Measurements from ENCODE around the gene ABL1.

Gene ABL1

DNA sequence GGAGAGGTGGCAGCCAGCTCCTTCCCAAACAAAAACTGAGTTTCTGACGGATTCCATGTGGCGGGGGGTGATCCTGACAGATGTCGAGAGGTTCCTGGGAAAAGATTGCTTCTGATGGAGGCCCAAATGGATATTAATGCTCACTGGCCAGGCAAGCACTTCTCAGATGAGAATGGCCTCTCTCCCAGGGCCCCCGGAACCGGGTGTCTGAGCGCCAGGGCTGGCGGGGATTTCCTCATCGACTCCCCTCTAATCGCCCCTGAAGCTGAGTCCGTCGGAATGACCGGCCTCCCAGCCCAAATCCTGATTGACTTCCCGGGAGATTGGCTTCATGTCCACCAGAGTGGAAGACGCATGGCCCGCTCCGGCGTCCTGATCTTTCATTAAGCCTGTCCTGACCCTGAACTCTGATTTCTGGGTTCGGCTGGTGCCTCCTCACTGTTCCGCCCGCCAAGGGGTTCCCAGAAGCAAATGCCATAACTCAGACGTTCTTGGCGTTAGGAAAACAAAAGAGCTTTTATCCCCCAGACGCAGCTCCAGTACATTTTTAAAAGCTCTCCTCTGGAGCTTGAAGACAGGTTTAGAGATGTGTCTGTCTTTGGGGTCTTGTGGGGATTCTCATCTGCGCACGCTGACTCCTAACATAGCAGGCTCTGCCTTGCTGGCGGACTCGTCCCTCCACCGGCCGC is 86.4 kb downstream of the ABL1 start:
- DNase-seq, result no peak

DNA sequence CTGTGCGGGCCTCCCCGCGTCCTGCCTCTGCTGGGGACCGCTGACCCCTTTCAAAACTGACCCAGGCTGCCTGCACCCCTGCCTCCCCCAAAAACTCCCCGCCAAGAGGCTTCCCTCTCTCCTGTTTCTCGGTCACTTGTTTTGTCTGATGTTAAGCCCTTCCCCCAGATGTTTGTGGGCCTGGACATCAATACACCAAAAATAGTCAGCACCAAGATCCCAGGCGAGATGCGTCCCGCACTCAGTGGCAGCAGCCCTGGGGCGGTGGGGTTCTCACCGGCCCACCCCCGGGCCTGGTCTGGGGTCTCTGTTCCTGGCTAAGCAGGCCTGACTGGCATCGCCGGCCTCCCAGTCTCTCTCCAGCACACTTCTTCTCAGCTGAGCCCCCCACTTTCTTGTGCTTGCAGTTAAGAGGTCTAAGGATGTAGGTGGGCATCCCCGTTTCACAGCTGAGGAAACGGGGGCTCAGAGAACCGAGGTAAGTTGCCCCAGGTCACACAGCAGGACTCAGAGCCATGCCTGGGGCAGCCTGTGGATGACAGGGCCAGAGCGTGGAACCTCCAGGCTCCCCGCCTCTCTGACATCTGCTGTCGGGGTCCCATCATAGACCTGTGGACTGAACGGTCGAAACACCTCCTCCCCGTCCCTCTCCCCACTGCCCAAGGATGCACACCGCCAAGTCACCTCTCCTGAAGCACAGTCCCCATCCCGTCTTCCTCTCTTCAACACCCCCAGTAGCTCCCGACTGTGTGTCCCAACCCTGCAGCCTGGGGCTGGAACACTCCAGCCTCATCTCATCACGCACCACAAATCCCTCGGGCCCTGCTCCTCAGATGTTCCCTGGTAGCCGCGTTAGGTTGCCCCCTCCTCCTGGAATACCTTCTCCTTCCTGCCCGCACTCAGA is 87.2 kb downstream of the ABL1 start:
- no peak for DNase-seq

DNA sequence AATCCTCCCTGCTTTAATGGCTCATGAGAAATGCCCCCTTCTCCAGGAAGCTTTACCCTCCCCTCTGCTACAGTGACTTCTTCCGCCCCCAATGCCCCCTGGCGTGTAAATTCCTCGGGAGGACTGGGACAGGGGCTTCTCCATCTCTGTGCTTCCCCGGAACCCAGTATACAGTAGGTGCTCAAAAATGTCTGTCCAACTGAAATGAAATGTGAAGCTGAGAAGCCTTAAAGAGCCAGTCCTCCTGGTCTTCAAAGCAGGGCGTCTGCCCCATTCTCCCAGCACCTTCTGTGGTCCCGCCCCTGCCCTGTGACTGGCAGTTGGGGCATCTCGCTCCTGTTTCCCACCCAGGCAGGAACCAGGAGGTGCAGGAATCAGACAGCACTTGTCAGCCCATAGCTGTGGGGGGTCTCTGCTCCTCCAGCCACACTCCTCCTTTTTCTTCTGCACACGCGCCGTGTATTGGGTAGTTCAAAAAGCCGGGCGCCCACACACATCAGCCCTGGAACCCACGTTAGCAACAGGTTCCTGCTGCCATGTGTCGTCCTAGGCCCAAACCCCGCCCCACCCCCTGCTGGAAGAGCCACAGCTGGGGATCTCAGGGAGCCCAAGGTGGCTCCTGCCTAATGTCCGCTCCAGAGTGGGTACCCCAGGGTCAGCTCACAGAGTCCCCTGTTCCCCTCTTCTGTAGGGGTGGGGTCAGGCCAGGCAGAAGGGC is 88.0 kb downstream of the ABL1 start:
- DNase-seq, result no peak

DNA sequence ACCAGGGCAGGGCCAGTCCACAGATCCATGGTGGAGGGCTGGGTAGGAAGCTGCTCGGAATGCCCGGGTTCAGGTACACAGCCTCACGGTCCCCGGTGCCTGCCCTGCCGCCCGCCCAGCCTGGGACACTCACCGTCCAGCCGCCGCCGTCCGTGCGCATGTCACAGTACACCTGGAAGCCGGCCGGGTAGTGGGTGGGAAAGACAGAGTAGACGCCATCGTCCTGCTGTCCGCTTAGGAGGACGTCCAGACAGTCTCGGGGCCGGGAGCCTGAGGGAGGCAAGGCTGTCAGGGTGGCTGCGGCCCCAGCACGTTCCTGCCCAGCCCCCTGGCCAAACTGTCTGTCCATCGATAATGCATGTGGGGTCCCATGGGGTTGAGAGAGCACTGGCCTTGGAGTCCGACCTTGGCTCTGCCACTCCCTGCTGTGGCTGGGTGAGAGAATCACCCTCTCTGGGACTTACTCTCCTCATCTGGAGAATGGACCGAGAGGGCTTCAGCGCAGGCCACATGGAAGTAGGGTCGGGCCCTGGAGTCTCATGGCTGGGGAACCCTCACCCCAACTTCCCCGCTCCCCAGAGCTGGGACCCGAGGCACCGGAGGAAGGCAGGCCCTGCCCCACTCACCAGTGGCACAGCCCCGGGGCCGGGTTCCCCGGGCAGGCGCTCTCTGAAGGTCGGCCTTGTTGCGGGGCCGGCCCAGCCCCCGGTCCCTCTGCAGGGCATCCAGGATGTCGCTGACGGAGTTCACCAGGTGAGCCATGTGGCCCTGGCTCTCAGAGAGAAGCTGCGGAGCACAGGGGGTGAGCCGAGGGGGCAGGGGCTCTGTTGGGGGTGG is 88.8 kb downstream of the ABL1 start:
- no peak for DNase-seq

DNA sequence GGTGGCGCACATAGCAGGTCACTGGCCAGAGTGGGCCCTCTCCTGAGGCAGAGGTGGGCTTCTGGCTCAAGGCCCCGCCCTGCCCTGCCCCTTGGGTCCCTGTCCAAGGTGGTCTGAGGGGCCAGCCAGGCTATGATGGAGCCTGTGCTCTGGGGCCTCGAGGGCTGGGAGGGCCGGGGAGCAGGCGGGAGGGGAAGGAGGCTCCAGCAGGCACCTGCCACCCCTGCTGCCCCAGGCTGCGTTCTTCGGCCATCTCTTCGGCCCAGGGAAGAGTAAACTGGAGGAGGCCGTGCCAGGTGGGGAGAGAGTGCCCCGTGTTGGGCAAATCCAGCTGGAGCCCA is 89.4 kb downstream of the ABL1 start:
- DNase-seq, result no peak

DNA sequence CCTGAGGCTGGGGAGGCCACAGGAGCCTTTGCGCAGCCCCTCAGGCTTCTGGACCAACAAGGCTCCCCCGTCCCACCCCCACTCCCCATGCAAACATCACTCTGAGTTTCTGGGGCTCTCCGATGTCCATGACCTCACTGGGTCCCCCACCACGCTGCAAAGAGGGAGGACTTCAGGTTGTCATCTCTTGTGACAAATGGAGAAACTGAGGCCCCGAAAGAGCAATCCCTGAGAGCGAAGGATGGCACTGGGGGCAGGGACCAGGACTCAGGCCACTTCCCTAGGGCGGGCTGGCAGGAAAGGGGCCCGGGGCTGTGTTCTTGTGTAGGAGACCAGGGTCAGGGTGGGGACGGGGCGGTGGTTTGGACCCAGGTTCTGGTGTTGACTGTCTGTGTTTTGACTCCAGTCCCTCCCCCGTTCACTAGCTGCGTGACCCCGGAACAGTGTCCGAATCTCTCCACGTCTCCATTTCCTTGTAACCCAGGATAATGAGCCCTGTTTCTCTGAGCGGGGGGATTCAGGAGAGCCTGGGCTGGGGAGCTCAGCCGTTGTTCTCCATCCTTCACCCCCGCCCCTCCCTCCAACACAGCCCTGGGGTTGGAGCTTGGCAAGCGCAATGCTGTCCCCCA is 90.1 kb downstream of the ABL1 start:
- DNase-seq, result no peak

DNA sequence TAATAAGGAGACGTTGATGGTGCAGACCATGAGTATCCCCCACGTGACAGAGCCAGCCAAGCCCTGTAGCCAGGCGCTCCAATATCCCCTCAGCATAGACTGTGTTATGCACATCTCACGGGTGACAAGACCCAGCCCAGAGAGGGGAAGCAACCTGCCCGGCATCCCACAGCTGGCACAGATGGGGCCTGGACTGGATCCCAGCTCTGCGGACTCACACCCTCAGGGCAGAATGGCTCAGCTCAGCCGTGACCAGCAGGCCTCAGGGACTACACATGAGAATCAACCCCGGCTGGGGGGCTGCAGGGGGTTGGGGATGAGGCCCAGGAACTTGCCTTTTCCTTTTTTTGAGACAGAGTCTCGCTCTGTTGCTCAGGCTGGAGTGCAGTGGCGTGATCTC is 92.3 kb downstream of the ABL1 start:
- DNase-seq, result no peak

DNA sequence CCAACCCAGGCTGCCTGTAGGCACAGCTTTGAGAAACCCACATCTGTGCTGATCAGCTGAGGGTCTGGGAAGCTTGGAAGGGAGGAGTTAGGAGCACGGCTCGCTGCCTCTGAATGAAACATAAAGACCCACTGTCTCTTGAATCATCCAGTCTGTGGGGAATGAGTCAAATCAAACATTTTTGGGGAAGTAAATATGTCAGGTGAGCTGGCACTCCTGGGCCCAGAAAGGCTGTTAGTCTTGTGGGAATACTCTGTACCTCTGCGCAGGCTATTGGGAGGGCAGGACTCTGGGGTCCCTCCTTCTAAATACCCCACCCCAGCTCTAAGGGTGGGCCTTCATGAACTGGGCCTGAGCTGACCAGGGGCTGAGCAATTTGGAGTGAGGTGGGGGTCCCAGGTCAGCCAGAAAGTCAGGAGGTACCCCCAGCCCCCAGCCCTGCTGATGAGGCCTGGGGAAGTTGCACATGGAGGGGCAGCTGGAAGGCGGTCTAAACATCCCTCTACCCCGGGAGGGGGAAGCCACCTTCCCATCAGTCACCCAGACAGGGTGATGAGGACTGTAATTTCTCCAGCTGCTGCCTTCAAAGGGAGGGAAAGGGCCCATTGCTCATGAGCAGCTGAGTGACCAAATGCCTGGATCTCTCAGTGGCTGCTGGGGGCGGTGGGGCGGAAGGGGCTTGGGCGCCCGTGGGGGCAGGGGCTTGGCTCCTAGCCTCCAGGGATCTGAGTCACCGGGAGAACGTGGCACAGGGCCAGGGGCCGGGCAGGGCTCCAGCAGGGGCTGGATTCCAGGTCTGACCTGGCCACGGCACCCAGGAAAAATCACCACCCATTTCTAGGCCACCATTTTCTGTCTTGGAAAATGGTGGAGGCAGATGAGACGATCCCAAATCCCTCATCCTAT is 93.2 kb downstream of the ABL1 start:
- DNase-seq, result no peak

DNA sequence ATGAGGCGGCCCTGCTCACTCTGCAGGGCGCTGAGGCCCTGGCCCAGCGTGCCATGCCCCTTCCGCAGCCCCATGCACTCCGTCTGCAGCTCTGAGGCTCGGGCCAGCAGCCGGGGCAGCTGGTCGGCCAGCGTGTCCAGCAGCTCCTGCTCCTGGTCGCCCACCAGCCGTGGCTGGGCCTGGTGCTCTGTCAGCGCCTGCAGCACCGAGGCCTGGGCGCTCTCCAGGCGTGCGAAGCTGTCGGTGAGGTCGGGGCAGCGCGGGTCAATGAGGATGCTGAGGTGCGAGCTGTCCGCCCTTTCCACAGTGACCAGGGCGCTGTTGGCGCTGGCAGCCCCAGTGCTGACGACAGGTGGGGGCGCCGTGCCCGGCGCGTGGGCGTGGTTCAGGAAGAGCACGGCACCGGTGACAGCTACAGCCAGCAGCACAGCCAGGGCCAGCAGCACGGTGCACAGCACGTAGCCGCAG is 94.6 kb downstream of the ABL1 start:
- no peak for DNase-seq

DNA sequence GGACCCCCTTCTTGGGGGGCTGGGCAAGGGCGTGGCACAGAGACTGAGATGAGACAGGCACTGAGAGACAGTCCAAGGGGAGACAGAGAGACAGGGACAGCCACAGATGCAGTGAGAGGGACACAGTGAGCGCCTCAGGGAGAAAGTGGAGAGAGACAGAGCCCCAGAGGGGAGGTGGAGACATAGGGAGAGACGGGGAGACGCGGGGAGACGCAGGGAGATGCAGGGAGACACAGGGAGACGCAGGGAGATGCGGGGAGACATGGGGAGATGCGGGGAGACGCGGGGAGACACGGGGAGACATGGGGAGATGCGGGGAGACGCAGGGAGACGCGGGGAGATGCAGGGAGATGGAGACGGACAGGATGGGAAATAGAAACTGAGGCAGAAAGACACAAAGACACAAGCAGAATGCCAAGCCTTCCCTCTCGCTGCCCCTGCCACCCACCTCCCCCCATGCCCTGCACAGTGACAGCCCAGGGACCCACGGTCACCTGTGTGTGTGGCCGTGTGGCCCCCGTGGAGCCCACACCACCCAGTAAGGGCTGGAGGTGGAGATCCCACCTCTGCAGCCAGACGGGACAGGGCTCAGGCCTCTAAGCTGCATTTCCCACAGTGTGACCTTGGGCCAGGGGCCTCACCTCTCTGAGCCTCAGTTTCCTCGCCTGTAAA is 95.2 kb downstream of the ABL1 start:
- no peak for DNase-seq

DNA sequence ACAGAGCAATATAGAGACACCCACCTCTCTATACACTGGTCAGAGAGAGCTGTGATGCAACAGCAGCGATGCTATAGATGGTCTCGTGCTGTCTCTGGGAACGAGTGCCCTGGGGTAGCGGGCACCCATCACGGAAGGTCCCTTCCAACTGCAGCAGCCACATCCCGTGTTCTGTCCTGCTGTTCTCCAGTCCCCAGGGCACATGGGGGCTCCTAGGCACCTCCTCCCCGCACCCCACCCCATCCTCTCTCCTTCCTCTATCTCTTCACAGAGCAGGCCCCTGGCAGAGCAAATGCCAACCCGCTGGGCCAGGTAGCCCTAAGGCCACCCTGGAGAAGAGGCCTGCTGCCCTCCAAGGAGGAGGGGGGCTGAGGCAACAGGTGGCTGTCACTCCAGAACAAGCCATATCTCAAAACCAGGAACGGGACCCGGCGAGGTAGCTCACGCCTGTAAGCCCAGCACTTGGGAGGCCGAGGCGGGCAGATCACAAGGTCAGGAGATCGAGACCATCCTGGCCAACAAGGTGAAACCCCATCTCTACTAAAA is 95.8 kb downstream of the ABL1 start:
- DNase-seq, result no peak

DNA sequence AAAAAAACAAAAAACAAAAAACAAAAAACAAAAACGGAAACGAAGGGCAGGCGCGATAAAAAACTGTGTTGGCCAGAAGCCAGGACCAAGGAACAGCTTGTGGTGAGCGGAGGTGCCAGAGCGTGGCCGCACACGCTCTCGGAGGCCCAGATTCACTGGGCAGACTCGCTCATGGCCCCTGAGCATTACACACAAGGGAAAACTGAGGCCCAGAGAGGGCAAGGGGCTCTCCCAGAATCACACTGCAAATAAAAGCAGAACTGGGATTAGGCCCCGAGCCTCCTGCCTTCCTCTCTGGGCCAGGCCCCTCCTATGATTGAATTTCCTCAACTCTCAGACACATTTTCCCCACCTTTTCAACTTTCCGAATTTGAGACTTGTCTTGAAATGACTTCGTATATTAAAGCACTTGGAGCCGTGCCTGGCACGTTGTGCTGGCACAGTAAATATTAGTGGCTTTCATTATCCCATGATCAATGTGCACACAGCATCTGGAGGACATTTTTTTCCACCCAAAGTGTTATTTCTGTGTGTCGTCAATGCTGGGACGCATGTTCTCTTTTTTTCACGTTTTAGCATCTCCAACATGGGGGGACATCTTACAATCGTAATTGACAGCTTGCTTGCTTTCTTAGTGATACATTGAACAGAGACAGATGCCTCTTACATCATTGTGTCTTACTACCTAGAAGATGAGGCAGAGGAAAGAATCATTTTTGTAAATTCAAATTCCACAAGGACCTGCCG is 96.6 kb downstream of the ABL1 start:
- no peak for DNase-seq

DNA sequence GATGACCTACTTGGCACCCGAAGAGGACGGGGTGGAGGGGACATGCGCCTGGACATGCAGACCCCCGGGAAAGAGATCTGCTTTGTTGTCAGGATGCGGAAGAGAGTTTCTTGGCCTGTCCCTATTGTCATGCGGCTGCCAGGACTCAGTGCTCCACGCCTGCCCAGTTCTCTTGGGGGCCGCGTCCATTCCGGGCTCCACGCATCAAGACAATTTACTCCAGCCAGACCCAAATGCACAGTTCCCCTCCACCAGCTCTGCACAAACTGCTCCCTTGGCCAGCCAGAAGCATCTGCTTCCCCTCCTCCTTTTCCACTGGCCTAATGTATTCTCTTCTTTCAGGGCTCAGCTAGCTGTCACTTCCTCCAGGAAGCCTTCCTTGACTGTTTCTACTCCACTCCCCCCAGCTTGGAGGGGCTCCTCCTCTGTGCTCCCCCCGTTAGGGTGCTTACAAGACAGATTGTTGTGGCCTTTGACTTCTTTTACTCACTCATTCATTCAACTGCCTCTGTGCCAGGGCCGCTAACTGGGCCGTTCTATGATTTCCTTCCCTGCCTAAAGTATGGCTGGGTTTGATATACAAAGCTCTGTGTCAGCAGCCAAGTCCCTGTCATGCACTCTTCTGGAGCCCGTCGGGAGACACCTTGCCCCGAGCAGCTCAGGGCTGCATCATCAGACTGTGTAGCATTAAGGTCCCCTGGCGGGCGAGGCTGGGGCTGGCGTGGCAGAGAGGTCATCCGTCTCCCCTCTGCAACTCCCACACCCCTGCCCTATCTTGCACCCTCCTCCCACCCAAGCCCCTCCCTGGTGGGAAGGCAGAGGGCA is 97.4 kb downstream of the ABL1 start:
- no peak for DNase-seq

DNA sequence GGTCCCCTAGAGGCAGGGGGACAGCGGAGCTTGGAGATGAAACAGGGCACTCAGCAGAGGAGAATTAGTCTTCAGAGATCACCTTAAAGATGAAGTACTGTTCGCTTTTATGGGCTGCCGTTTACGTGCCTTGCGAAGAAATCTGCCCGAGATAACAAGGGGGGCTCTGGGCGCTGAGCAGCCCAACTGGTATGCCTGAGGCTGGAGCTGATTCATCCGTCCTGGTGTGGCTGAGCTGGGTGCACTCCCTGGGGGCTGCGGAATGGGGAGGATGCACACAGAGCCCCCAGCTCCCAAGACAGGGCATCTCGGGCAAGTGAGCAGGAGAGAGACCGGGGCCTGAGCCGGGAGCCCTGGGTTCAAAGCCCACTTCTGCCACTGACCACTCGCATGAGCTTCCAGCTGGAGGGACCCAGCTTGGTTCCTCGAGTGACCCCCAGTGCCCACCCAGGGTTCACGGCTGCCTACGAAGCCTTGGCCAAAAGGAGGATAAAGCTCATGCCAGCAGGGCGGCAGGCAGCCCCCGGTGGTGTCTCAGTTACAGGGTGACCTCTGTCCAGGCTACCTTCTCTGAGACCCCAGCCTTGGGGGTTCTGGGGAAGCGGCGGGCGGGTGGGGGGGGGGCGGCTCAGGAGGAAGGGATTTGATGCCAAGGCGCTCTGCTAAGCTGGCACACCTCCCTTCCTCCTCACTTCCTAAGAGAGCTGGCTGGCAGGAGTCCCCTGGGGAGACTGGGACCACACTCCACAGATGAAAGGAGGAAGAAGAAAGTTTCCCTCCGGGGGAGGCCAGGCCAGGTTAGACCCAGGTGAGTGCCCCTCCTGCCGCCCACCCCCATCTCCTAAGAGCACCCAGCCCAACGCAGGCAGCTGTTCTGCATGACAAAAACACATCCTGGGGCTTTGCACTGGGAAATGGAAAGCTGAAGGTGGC is 98.3 kb downstream of the ABL1 start:
- DNase-seq, result no peak

DNA sequence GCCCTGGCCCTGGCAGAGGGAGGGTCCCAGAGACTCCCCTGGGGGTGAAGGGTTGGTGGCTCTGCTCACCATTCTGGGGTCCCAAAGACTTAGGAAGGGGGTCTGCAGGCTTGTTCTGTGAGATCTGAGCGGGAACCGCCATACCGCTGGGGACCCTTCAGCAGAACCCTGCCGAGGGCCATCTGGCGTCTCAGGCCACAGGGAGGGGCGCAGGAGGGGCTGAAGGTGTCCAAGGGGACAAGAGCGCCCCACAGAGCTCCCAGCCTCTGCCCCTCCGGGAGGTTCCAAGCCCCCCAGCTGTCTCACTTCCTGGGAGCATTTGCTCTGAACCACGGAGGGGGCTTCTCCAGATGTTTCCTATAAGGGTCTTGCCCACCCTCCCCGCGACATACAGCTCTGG is 99.2 kb downstream of the ABL1 start:
- DNase-seq, result no peak

DNA sequence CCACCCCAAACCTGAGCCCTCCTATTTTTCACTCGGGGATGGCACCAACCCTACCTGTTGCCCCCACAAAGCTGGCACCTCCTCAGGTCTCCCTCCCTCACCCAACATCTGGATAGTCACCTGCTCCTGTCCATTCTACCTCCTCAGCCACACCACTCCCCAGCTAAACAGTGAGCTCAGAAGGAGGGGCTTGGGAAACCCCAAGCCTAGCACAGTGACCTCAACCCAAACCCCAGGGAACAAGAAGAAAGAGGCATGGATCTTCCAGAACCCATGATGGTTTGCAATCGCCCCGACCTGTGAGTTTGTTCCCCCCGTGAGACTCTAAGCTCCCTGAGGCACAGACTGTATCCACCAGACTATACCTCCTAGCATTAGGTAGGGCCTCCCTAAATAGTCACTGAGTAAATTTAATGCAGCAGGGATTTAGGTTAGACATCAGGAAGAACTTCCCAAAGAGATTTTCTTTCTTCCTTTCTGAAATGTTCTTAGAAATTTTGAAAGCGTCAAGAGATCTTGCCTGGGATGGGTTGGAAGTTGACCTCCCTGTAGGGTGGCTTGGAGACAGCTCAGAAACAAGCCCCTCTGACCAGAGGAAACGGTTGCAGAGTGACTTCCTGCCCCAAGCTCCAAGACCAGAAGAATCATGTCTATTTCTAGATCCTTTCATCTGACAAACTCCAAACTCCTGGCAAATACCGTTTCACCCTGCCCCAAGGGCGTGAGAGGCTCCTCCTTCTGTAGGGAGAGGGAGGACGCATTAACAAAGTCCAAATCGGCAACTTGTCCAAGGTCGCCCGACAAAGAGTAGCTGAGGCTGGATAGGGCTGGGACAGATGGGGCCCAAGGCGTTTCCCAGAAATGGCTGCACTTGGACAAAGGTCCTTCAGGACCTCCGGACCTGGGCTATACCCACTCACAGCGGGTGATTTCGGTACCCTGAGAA is 99.9 kb downstream of the ABL1 start:
- no peak for DNase-seq

Measured in activated CD8-positive, alpha-beta memory T cell treated with anti-CD3 and anti-CD28 coated beads for 24 hours (primary cell).